ENCODE data around the gene CIPC.

Gene CIPC

DNA sequence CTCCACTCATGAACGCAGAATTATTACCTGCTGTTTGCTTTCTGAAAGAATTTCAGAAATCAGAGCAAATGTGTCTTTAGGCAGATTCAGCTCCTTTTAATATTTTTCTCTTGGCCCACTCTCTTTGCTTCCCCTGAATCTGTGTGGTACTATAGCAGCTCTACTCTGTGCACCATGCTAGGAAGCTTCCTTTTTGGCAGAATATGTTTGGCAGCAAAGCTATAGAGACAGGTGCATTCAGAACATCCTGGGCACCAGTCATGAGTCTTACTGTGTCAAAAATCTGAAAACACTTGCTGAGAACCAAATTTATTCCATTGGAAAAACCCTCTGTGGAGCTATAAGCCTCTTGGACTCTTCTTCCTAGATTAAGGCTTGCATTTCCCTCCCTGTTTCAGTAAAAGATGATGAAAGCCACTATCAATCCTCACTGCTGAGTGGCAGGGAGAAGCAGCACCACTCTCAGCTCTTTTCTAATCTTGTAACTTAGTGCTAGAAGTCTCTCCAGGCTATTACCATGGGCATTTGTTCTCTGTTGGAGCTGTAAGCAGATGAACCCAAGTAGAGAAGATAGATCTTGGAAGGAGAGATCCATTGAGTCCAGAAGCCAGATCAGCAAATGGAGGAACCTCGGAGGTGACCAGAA is 18.2 kb downstream of the CIPC start:
- Mint-ChIP-seq H3K27ac (no peak overlapping the region), H3K9me3 (no peaks in the 10 kb centered on the region), H3K4me3 (no peak overlapping the region), H3K36me3 (ENCODE audit: low read depth) (peaks cover 38% of the 10 kb centered on the region), H3K27me3 (ENCODE audit: low read depth) (no peaks in the 10 kb centered on the region), H3K4me1 (peaks cover 7% of the 10 kb centered on the region)
- no peak for TF ChIP-seq CTCF (IDR thresholded peaks at IDR 0.05; ENCODE audit: unreplicated experiment in 3 of 3)

DNA sequence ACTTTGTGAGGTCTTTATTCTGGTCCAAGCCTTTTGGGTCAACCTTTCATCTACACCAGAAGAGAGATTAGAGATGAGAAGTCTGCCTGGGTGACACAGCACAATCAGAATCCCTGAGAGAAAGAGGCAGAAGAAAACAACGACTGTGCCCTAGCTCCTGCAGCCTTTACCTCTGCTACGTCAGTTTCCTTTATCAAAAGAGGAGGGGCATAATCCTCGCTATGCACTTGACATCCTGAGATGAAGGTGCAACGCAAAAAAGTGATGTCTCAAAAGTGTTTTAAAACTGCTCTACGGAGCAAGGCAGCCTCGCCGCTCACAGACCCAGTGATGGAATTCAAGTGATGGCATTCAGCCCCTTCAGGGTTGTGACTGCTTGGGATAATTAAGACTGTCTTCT is 21.8 kb downstream of the CIPC start:
- no peak overlapping the region for H3K27ac Mint-ChIP-seq
- no peak for TF ChIP-seq CTCF (IDR thresholded peaks at IDR 0.05; ENCODE audit: unreplicated experiment in 3 of 3)
- peaks cover 28% of the 10 kb centered on the region for H3K27me3 Mint-ChIP-seq (ENCODE audit: low read depth)
- peaks cover 18% of the 10 kb centered on the region for H3K36me3 Mint-ChIP-seq (ENCODE audit: low read depth)
- H3K4me3 Mint-ChIP-seq = no peak overlapping the region
- H3K9me3 Mint-ChIP-seq = no peaks in the 10 kb centered on the region
- H3K4me1 Mint-ChIP-seq = peaks cover 6% of the 10 kb centered on the region

DNA sequence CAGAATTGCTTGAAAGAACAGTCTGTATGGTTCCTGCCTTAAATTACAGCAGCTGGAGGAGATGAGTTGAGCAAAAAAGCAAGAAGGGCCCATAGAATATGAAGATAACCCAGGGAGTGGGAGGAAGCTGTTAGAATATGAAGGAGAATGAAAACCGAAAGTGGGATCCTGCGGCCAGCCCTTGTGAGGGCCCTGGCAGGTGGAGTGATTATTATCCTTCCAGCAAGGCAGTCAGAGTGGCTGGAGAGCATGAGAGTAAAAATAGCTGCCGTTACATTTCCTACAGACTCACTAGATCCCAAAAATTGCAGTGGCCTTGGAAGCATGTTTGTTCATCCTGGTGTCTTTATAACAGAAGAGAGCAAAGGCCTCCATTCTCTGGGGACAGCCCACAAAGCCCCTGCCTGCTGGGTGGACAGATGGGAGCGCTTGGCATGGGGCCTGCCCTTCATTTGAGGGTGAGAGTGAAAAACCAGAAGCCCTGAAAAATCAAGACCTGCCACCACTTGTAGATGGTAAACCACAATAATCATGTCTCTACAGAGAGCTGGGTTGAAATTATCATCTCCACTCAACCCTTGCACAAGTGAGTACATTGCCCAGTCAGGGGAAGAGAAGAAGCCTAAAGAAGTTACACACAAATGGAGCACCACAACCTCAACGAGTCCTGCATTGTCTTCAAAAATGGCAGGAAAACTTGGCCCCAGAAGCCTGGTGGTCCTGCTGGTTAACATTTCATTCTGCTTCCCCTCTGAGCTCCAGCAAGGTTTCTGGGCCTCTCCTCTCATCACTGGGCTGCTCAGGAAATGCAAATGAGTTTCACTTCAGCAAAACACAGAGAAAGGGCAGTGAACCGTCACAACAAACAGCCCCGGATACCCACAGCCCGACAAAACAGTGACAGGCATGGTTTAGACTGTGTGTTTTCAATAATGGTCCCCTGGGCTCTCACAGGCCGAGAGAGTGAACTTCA is 23.0 kb downstream of the CIPC start:
- Mint-ChIP-seq H3K4me3 (no peak overlapping the region), H3K36me3 (ENCODE audit: low read depth) (peaks cover 10% of the 10 kb centered on the region), H3K27me3 (ENCODE audit: low read depth) (peaks cover 37% of the 10 kb centered on the region), H3K27ac (peak overlapping the region in 2 of 3 experiments; percentile 21 to 63), H3K4me1 (peaks cover 11% of the 10 kb centered on the region), H3K9me3 (no peaks in the 10 kb centered on the region)
- no peak for TF ChIP-seq CTCF (IDR thresholded peaks at IDR 0.05; ENCODE audit: unreplicated experiment in 3 of 3)

- Mint-ChIP-seq H3K27ac (no peak overlapping the region), H3K9me3 (no peaks in the 10 kb centered on the region), H3K4me1 (peaks cover 11% of the 10 kb centered on the region)
Measured at GRCh38 chr14:77122526-77123125, 24.6 kb downstream of the CIPC start.

More at GRCh38 chr14:77122526-77123125, 24.6 kb downstream of the CIPC start:
- TF ChIP-seq CTCF (IDR thresholded peaks at IDR 0.05; ENCODE audit: unreplicated experiment in 3 of 3) = no peak
- H3K27me3 Mint-ChIP-seq (ENCODE audit: low read depth) = peaks cover 53% of the 10 kb centered on the region
- H3K4me3 Mint-ChIP-seq = peak overlapping the region in 1 of 3 experiments; percentile 8
- peaks cover 7% of the 10 kb centered on the region for H3K36me3 Mint-ChIP-seq (ENCODE audit: low read depth)
